Urothelium cell line (cell line): Measurements from ENCODE around the gene NOLC1.

ENCODE experiments used
- DNase-seq: peaks from one replicate; pipeline ENCODE4 v3.0.0; 2011; ENCODE audit warnings: low spot score, mixed read lengths
- FAIRE-seq: peaks from 2 replicates; lab custom pipeline; 2011; peaks lifted over from hg19 to GRCh38; lab: Jason Lieb, UNC

NOLC1 gene

GRCh38 chr10:102151774-102152544 lies at the start of gene NOLC1:
Gene NOLC1, plus strand, starts transcription at chr10:102152389. Its CDS starts 22 bp downstream, at chr10:102152411.
- DNase-seq = peak; percentile 98
- FAIRE-seq = peak; percentile 91

GRCh38 chr10:102102421-102102820 lies 49.8 kb upstream of the NOLC1 start:
- DNase-seq (no peak), FAIRE-seq (no peak)

- FAIRE-seq (no peak), DNase-seq (no peak)
Measured at GRCh38 chr10:102106998-102107397, 45.2 kb upstream of the NOLC1 start.

- FAIRE-seq (no peak), DNase-seq (no peak)
Measured at GRCh38 chr10:102109166-102110116, 42.7 kb upstream of the NOLC1 start.

DNA sequence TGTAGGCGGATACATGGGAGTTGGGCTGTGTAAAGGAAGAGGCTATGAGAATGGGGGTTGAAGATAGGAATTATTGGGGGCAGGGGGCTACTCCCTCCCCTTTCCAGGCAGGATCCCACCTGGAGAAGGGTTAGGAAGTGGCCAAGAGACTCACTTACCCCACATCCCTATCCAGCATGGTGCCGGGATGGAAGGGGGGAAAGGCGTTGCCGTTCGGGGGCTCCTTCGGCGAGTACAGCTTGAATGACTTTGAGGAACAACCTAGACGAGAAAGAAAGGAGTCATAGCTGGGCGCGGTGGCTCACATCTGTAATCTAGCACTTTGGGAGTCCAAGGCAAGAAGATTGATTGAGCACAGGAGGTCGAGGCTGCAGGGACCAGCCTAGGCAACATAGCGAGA lies 40.9 kb upstream of the NOLC1 start:
- FAIRE-seq = no peak
- no peak for DNase-seq

GRCh38 chr10:102112210-102112817 lies 39.9 kb upstream of the NOLC1 start:
- no peak for DNase-seq
- FAIRE-seq = no peak

DNA sequence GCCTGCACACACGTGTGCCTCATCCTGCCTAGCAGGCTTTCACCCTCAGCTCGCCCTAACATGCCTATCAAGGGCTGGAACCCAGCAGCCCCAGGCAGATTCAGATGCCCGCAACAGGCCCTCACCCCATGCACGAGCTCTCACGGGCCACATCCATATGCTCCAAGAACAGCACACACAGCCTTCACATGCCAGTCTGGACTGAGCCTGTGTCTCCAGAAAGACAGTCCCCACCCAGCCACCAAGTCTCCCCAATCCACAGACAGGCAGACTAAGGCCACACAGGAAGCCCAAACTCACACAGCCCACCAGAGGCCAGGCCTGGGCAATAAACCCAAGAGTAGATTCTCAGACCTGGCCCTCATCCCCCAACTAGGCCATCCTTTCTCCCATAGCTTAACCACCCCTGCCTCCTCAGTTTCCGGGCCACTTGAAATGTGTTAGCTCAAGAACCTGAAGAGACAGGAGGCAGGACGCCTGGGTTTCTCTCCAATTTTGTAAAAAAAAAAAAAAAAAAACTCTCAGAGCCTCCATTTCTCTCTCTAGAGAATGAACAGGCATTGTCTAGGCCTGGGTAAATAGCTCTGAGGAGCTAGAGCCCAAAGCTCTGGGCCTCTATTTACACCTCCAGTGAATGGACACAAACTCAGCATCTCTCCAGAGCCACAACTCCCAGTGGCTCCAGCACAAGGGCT lies 38.8 kb upstream of the NOLC1 start:
- DNase-seq (no peak), FAIRE-seq (no peak)

GRCh38 chr10:102113956-102114857 lies 38.0 kb upstream of the NOLC1 start:
- DNase-seq = no peak

GRCh38 chr10:102114861-102115618 lies 37.1 kb upstream of the NOLC1 start:
- FAIRE-seq = peak; percentile 44

More at GRCh38 chr10:102113956-102114857, 38.0 kb upstream of the NOLC1 start:
- FAIRE-seq = no peak

GRCh38 chr10:102115775-102116174 lies 36.4 kb upstream of the NOLC1 start:
- no peak for FAIRE-seq
- no peak for DNase-seq

More at GRCh38 chr10:102114861-102115618, 37.1 kb upstream of the NOLC1 start:
- peak; percentile 87 for DNase-seq

- FAIRE-seq (no peak), DNase-seq (no peak)
Measured at GRCh38 chr10:102116656-102117055, 35.5 kb upstream of the NOLC1 start.

DNA sequence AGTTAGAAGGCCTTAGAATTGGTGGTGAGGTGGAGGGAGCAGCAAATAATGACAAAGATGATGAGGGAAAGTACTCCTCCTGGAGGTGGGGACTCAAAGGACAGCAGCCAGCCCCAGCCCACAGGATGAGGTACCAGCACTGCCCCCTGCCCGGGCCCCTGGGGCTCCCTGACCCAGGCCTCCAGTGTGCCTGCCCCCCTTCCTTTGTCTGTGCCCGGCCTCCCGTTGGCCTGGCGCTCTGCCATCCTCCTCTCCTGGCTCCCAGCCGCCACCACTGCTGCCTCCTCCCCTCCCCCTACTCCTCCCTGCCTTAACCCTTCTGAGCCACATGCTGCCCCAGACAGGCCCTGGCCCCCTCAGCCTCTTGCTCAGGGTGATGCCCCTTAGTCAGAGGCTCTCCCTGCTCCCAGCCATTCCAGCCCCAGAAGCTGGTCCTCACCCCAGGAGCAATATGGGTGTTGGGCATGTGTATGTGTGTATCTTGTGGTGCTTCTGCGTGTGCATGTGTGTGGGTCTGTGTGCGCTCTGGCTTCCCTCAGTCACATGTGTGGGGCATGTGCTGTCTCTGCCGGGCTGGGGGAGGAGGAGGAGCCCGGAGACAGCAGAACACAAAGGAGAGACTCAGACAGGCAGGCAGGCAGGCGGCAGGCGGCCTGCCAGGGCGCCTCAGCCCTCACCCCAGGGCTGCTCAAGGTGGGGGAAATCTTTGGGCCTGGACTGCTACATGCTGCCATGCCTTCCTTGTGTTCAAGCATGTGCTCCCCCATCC lies 34.6 kb upstream of the NOLC1 start:
- DNase-seq (peak; percentile 77), FAIRE-seq (peak; percentile 74)

GRCh38 chr10:102118867-102119266 lies 33.3 kb upstream of the NOLC1 start:
- no peak for FAIRE-seq

DNA sequence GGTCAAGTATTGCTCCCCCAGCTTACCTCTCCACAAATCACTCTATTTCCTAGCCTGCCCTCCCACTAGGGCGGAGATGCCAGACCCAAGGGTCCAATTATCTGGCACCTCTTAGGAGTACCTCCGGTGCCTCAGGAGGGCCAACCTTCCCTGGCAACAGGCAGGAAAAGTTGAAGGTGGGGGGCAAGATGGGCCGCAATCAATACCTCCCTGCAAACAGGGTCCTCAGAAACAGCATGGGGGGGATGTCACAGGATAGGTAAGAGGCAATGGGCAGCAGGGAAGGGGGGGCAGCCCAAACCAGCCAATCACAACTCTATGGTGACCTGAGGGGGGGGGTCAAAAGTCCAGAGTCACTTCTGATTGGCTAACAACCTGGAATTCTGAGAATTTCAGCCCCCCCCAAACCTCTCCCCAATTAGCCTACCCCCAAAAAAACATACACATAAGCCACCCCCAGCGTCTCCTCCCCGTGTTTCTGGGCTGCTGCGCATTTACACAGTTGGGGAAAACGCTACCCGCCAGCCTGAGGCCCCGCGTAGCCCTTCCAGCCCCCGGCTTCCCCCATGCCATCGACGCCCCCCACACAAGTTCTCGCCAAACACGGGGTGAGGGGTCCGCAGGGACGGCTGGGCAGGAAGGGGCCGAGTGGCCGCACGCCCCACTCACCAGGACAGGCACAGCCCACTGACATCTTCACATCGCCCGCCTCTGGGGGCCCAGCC lies 32.6 kb upstream of the NOLC1 start:
- DNase-seq = peak; percentile 88
- FAIRE-seq = no peak

More at GRCh38 chr10:102118867-102119266, 33.3 kb upstream of the NOLC1 start:
- DNase-seq = no peak

- FAIRE-seq = peak; percentile 93
- peak; percentile 88 for DNase-seq
Measured at GRCh38 chr10:102120142-102120990, 31.8 kb upstream of the NOLC1 start, which contains the start of gene LDB1. Gene LDB1, minus strand, starts transcription at chr10:102120368. Its CDS starts 258 bp downstream, at chr10:102120110.
